ENCODE measurements around the gene MYO3B. TPM values are rescaled to one million over a fixed set of nuclear protein-coding genes. Genes with fewer than 3 reads are reported as not detected.

The MYO3B gene
- total and polyA plus RNA-seq, 2 donors (not counting 1 experiment from before 2014, with no cell fraction given), result not detected

DNA sequence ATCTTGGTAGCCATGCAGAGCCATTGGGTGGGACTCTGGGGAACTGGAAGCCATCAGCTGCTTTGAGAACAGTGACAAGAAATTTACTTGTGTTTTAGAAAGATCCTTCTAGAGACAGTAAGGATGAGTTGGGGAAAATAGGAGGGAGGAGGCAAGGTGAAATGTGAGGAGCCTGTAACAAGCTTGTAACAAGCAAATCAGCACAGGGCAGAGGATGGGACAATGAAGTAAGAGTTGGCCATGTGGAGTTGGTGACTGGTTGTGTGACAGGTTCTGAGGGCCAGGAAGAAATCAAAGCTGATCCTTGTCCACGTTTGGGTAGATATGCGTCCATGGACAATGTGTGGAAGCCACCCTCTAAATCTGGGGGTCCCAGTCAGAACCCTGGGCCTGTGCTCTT is 84.4 kb downstream of the MYO3B start:
- H3K36me3 ChIP-seq (replicated peaks in 1 of 2; ENCODE audit: control extremely low read depth in 1 of 2, control insufficient read depth in 1 of 2, extremely low read depth in 1 of 2, insufficient read depth in 2 of 2, low read length in 1 of 2), result no peaks in the 10 kb centered on the region
- no peak for ATAC-seq (ENCODE audit: low read depth)
- intact Hi-C loops (cut with micrococcal nuclease), result no loop called here

DNA sequence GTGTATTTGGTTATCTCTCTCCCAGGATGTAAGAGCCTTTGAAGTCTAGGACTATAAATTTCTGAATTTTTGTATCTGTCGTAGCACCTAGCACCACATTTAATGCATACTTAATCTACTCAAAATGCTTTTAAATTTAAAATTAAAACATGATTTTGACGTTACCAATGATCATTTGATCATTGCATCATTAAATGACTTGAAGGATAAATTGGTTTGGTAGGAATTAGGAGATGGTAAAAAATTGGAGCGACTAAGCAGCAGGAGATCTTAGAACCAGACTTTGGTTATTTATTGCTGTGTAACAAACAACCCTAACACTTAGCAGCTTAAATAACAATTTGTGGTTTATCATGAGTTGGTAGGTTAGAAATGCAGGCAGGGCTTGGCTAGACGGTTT is 84.9 kb downstream of the MYO3B start:
- 100% methylated on average over 1 of the region's 4 CpGs for WGBS (ENCODE audit: insufficient coverage)
- POLR2A ChIA-PET, result no interaction called here

More for the DNA sequence above, 84.4 kb downstream of the MYO3B start:
- CTCF ChIA-PET, result no interaction called here
- no peaks in the 10 kb centered on the region for H3K27me3 ChIP-seq (replicated peaks in 1 of 4; ENCODE audit: control extremely low read depth in 1 of 4, control insufficient read depth in 3 of 4, insufficient read depth in 4 of 4, low read length in 3 of 4)
- no peak overlapping the region for H3K9ac ChIP-seq (ENCODE audit: low read length)
- no peaks in the 10 kb centered on the region for H3K9me3 Mint-ChIP-seq (ENCODE audit: insufficient read depth)
- H3K27me3 Mint-ChIP-seq, result no peaks in the 10 kb centered on the region
- H2AFZ ChIP-seq (ENCODE audit: insufficient read depth, low read depth, low read length, poor library complexity, severe bottlenecking), result no peak overlapping the region
- H3K27ac ChIP-seq (ENCODE audit: low read length in 2 of 2), result no peak overlapping the region
- DNase-seq, result no peak
- H3K4me3 ChIP-seq (ENCODE audit: control extremely low read depth in 1 of 5, extremely low read depth in 1 of 5, insufficient read depth in 1 of 5, low read depth in 2 of 5, low read length in 4 of 5), result no peak overlapping the region
- H3K4me1 ChIP-seq (ENCODE audit: control insufficient read depth in 2 of 2, insufficient read depth in 2 of 2, low read length in 2 of 2), result no peaks in the 10 kb centered on the region
- 93% methylated on average over 2 of the region's 2 CpGs for WGBS (ENCODE audit: insufficient coverage)
- no peaks in the 10 kb centered on the region for H3K4me1 Mint-ChIP-seq
- POLR2A ChIA-PET, result no interaction called here
- TF ChIP-seq EZH2 (IDR thresholded peaks at IDR 0.05; ENCODE audit: borderline replicate concordance, insufficient read depth, low read depth, low read length, poor library complexity, severe bottlenecking), result no peak
- TF ChIP-seq, protein P1, sequence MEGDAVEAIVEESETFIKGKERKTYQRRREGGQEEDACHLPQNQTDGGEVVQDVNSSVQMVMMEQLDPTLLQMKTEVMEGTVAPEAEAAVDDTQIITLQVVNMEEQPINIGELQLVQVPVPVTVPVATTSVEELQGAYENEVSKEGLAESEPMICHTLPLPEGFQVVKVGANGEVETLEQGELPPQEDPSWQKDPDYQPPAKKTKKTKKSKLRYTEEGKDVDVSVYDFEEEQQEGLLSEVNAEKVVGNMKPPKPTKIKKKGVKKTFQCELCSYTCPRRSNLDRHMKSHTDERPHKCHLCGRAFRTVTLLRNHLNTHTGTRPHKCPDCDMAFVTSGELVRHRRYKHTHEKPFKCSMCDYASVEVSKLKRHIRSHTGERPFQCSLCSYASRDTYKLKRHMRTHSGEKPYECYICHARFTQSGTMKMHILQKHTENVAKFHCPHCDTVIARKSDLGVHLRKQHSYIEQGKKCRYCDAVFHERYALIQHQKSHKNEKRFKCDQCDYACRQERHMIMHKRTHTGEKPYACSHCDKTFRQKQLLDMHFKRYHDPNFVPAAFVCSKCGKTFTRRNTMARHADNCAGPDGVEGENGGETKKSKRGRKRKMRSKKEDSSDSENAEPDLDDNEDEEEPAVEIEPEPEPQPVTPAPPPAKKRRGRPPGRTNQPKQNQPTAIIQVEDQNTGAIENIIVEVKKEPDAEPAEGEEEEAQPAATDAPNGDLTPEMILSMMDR (IDR thresholded peaks at IDR 0.05), result no peak
- no peak overlapping the region for H3K4me2 ChIP-seq (replicated peaks; ENCODE audit: low read depth, low read length, poor library complexity, severe bottlenecking)
- no peak overlapping the region for H3K4me3 Mint-ChIP-seq
- no peaks in the 10 kb centered on the region for H3K9me3 ChIP-seq (ENCODE audit: control extremely low read depth in 1 of 3, control insufficient read depth in 2 of 3, insufficient read depth in 1 of 3, low read length in 2 of 3)
- H4K20me1 ChIP-seq (ENCODE audit: control insufficient read depth, insufficient read depth, low read length, poor library complexity, severe bottlenecking), result no peaks in the 10 kb centered on the region
- H3K79me2 ChIP-seq (ENCODE audit: control insufficient read depth, insufficient read depth, low read length), result no peaks in the 10 kb centered on the region
- no peak overlapping the region for H3K27ac Mint-ChIP-seq

More for the DNA sequence above, 84.9 kb downstream of the MYO3B start:
- Mint-ChIP-seq H3K27me3 (no peaks in the 10 kb centered on the region), H3K9me3 (ENCODE audit: insufficient read depth) (no peaks in the 10 kb centered on the region), H3K27ac (no peak overlapping the region), H3K4me1 (no peaks in the 10 kb centered on the region), H3K4me3 (no peak overlapping the region)
- no peak overlapping the region for H3K27ac ChIP-seq (ENCODE audit: low read length in 2 of 2)
- H4K20me1 ChIP-seq (ENCODE audit: control insufficient read depth, insufficient read depth, low read length, poor library complexity, severe bottlenecking), result no peaks in the 10 kb centered on the region
- H3K79me2 ChIP-seq (ENCODE audit: control insufficient read depth, insufficient read depth, low read length), result no peaks in the 10 kb centered on the region
- H3K4me3 ChIP-seq (ENCODE audit: control extremely low read depth in 1 of 5, extremely low read depth in 1 of 5, insufficient read depth in 1 of 5, low read depth in 2 of 5, low read length in 4 of 5), result no peak overlapping the region
- H2AFZ ChIP-seq (ENCODE audit: insufficient read depth, low read depth, low read length, poor library complexity, severe bottlenecking), result no peak overlapping the region
- TF ChIP-seq, protein P1 (IDR thresholded peaks at IDR 0.05), result no peak
- TF ChIP-seq EZH2 (IDR thresholded peaks at IDR 0.05; ENCODE audit: borderline replicate concordance, insufficient read depth, low read depth, low read length, poor library complexity, severe bottlenecking), result no peak
- intact Hi-C loops (cut with micrococcal nuclease), result no loop called here
- no peaks in the 10 kb centered on the region for H3K36me3 ChIP-seq (replicated peaks in 1 of 2; ENCODE audit: control extremely low read depth in 1 of 2, control insufficient read depth in 1 of 2, extremely low read depth in 1 of 2, insufficient read depth in 2 of 2, low read length in 1 of 2)
- no peaks in the 10 kb centered on the region for H3K9me3 ChIP-seq (ENCODE audit: control extremely low read depth in 1 of 3, control insufficient read depth in 2 of 3, insufficient read depth in 1 of 3, low read length in 2 of 3)
- CTCF ChIA-PET, result no interaction called here
- DNase-seq, result no peak
- H3K4me1 ChIP-seq (ENCODE audit: control insufficient read depth in 2 of 2, insufficient read depth in 2 of 2, low read length in 2 of 2), result no peaks in the 10 kb centered on the region
- no peak overlapping the region for H3K4me2 ChIP-seq (replicated peaks; ENCODE audit: low read depth, low read length, poor library complexity, severe bottlenecking)
- no peak for ATAC-seq (ENCODE audit: low read depth)
- H3K27me3 ChIP-seq (replicated peaks in 1 of 4; ENCODE audit: control extremely low read depth in 1 of 4, control insufficient read depth in 3 of 4, insufficient read depth in 4 of 4, low read length in 3 of 4), result no peaks in the 10 kb centered on the region
- H3K9ac ChIP-seq (ENCODE audit: low read length), result no peak overlapping the region

Measured in B cell (primary cell).